ENCODE data around the gene ARPC1B.

- TF ChIP-seq FOXJ3 (CRISPR knock-in tag; IDR thresholded peaks at IDR 0.05) = no peak
- TF ChIP-seq, protein P1, sequence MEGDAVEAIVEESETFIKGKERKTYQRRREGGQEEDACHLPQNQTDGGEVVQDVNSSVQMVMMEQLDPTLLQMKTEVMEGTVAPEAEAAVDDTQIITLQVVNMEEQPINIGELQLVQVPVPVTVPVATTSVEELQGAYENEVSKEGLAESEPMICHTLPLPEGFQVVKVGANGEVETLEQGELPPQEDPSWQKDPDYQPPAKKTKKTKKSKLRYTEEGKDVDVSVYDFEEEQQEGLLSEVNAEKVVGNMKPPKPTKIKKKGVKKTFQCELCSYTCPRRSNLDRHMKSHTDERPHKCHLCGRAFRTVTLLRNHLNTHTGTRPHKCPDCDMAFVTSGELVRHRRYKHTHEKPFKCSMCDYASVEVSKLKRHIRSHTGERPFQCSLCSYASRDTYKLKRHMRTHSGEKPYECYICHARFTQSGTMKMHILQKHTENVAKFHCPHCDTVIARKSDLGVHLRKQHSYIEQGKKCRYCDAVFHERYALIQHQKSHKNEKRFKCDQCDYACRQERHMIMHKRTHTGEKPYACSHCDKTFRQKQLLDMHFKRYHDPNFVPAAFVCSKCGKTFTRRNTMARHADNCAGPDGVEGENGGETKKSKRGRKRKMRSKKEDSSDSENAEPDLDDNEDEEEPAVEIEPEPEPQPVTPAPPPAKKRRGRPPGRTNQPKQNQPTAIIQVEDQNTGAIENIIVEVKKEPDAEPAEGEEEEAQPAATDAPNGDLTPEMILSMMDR (IDR thresholded peaks at IDR 0.05) = no peak
- no peak for TF ChIP-seq CHD2 (IDR thresholded peaks at IDR 0.05; ENCODE audit: low read length, partially characterized antibody)
- no peak; the same call in 1 of the 2 replicates for TF ChIP-seq POLR2AphosphoS5 (IDR thresholded peaks at IDR 0.05; ENCODE audit: low read depth, low read length)
- TF ChIP-seq RCOR1 (IDR thresholded peaks at IDR 0.05; ENCODE audit: low read length) = no peak
- TF ChIP-seq MXI1 (IDR thresholded peaks at IDR 0.05; ENCODE audit: low read depth, low read length) = no peak
- TF ChIP-seq GATA2 (CRISPR knock-in tag; IDR thresholded peaks at IDR 0.05) = no peak
- TF ChIP-seq TAF1 (IDR thresholded peaks at IDR 0.05; ENCODE audit: borderline replicate concordance, low read depth, low read length) = no peak
- no peak for TF ChIP-seq JUND (IDR thresholded peaks at IDR 0.05)
- TF ChIP-seq FOXM1 (IDR thresholded peaks at IDR 0.05; ENCODE audit: low read depth) = no peak
- TF ChIP-seq, protein P2, sequence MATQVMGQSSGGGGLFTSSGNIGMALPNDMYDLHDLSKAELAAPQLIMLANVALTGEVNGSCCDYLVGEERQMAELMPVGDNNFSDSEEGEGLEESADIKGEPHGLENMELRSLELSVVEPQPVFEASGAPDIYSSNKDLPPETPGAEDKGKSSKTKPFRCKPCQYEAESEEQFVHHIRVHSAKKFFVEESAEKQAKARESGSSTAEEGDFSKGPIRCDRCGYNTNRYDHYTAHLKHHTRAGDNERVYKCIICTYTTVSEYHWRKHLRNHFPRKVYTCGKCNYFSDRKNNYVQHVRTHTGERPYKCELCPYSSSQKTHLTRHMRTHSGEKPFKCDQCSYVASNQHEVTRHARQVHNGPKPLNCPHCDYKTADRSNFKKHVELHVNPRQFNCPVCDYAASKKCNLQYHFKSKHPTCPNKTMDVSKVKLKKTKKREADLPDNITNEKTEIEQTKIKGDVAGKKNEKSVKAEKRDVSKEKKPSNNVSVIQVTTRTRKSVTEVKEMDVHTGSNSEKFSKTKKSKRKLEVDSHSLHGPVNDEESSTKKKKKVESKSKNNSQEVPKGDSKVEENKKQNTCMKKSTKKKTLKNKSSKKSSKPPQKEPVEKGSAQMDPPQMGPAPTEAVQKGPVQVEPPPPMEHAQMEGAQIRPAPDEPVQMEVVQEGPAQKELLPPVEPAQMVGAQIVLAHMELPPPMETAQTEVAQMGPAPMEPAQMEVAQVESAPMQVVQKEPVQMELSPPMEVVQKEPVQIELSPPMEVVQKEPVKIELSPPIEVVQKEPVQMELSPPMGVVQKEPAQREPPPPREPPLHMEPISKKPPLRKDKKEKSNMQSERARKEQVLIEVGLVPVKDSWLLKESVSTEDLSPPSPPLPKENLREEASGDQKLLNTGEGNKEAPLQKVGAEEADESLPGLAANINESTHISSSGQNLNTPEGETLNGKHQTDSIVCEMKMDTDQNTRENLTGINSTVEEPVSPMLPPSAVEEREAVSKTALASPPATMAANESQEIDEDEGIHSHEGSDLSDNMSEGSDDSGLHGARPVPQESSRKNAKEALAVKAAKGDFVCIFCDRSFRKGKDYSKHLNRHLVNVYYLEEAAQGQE (IDR thresholded peaks at IDR 0.05; ENCODE audit: low read depth, low read length) = no peak
- TF ChIP-seq ELF1 (IDR thresholded peaks at IDR 0.05) = no peak
Measured at GRCh38 chr7:99403764-99404163, 29.2 kb downstream of the ARPC1B start.

Data from SK-N-SH (cell line).